Omental fat pad (tissue), 4 donors: ENCODE data around the gene MAT2B. TPM values are rescaled to one million over a fixed set of nuclear protein-coding genes. Genes with fewer than 3 reads are reported as not detected.

Experiments
- ATAC-seq: fragments of 150-250 bp; one replicate; pipeline ENCODE4 v1.9.1; 2016; ENCODE audit warnings: mild to moderate bottlenecking, moderate library complexity; ENCODE audit not compliant: low FRiP score
- DNase-seq: peaks from one replicate; pipeline ENCODE4 v3.0.0-alpha.2; 2019; ENCODE audit warnings: low spot score
- total RNA-seq, 4 donors: library from RNA; depleted of rRNA; stranded (reverse); fragments of >200 nt; gene quantifications; one replicate each; pipeline ENCODE4 v1.1.0, GENCODE V29; 2016
- TF ChIP-seq, protein P1 (sequence below), 3 donors: fragments of 450-650 bp; IDR thresholded peaks; one replicate each; pipeline ENCODE4 v1.5.1; 2016 to 2017; ENCODE audit warnings: antibody characterized with exemption in 3 of 3, mild to moderate bottlenecking in 3 of 3, moderate library complexity in 2 of 3

Gene MAT2B
- total RNA-seq, 4 donors from 2014 or later = 25.7 to 55.0 (median 41.3) TPM

- TF ChIP-seq, protein P1, sequence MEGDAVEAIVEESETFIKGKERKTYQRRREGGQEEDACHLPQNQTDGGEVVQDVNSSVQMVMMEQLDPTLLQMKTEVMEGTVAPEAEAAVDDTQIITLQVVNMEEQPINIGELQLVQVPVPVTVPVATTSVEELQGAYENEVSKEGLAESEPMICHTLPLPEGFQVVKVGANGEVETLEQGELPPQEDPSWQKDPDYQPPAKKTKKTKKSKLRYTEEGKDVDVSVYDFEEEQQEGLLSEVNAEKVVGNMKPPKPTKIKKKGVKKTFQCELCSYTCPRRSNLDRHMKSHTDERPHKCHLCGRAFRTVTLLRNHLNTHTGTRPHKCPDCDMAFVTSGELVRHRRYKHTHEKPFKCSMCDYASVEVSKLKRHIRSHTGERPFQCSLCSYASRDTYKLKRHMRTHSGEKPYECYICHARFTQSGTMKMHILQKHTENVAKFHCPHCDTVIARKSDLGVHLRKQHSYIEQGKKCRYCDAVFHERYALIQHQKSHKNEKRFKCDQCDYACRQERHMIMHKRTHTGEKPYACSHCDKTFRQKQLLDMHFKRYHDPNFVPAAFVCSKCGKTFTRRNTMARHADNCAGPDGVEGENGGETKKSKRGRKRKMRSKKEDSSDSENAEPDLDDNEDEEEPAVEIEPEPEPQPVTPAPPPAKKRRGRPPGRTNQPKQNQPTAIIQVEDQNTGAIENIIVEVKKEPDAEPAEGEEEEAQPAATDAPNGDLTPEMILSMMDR (IDR thresholded peaks at IDR 0.05) = no peak
- ATAC-seq = no peak
- no peak for DNase-seq
These were observed 44.8 kb upstream of the MAT2B start, which contains the start of gene HMMR for GRCh38 chr5:163460562-163461171. TSS of gene HMMR (plus strand) at chr5:163460632. CDS start at chr5:163460693, 61 bp downstream.

GRCh38 chr5:163463063-163463435 is 42.4 kb upstream of the MAT2B start:
- DNase-seq (no peak), ATAC-seq (no peak)
- TF ChIP-seq, protein P1 (IDR thresholded peaks at IDR 0.05) = no peak

DNA sequence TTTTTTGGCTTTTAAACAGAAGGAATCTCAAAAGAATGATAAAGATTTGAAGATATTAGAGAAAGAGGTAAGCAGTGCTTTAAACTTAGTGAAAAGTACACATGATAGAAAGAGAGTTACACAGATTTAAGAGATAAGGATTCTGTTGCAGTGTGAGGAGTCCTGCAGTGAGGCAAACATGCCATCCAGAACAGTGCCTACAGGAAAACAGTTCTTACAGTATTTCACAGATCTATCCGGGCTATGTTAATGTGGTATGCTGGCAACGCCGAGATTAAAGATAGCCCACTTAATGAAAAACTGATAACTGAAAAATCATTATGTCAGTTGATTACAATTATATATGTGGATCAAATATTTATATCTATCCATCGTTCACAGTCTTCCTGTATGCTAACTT is 37.7 kb upstream of the MAT2B start:
- ATAC-seq (no peak), DNase-seq (no peak)
- TF ChIP-seq, protein P1 (IDR thresholded peaks at IDR 0.05) = no peak

- ATAC-seq = no peak
These were observed 31.7 kb upstream of the MAT2B start for GRCh38 chr5:163473635-163474243.

GRCh38 chr5:163475411-163475810 is 30.0 kb upstream of the MAT2B start:
- ATAC-seq = no peak
- no peak for DNase-seq
- TF ChIP-seq, protein P1 (IDR thresholded peaks at IDR 0.05) = no peak

More at GRCh38 chr5:163473635-163474243, 31.7 kb upstream of the MAT2B start:
- TF ChIP-seq, protein P1 (IDR thresholded peaks at IDR 0.05) = no peak
- no peak for DNase-seq

DNA sequence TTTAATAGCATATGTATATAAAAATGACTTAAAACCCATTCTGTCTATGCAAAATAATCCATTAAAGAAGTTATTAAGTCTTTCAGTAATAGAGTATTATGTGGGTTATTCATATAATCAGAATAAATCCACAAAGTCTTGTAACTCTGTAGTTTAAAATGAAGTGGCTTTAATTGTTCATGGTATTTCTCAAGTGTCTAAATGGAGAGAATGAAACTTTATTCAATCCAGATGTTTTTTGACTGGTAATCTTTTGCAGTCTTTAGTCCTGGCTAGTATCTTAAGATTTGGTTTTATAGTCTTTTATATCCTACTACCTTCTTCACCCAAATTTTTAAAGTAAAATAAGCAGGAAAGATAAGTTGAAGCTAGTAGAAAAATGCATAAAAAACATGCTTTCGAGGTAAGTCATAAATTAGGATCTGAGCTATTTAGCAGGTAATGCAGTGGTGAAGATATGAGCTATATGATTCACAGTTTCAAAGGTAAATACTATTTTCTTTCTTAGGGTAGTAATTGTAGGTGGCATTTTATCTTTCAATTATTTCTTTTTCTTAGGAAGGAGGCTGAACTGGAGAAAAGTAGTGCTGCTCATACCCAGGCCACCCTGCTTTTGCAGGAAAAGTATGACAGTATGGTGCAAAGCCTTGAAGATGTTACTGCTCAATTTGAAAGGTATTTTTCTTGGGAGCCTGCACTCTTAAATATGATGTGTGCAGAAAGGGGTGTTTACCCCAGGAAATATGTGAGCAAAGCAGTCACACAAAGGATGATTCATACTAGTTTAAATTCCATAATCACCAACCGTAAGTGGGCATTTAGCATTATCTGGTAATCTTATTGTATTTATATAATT is 27.1 kb upstream of the MAT2B start:
- no peak for DNase-seq
- TF ChIP-seq, protein P1 (IDR thresholded peaks at IDR 0.05) = no peak
- no peak for ATAC-seq
